Right kidney (tissue), 1 donor: ENCODE results near the gene ATP6V1G2.
"Not testable (repeated sequence)": the region's sequence is repeated elsewhere in the genome, so short reads cannot be mapped to it uniquely, and the experiment has no call there.

ENCODE experiments used
- DNase-seq: peaks from one replicate; pipeline ENCODE4 v3.0.0-alpha.2; 2016

Gene ATP6V1G2

DNA sequence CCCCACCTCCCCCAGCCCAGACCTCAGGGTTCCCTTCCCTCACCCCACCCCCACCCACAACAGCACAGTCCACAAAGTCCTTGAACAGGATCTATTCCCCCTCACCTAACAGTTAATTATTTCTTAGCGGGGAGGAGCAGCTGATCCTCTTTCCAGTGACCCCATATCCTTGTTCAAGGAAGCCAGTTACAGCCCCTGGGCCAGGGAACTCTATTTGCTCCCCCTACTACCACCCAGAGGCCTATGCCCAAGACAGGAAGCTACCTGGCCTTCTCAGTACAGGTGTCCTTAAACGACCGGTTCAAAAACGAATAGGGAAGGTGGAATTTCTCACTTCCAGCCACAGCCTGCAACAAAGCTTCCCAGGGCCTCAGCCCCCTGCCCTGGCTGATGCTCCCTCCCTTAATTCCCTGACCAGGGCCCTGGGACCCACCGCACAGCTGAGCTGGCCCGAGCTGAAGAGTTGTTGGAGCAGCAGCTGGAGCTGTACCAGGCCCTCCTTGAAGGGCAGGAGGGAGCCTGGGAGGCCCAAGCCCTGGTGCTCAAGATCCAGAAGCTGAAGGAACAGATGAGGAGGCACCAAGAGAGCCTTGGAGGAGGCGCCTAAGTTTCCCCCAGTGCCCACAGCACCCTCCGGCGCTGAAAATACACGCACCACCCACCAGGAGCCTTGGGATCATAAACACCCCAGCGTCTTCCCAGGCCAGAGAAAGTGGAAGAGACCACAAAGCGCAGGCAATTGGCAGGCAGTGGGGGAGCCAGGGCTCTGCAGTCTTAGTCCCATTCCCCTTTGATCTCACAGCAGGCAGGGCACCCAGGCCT lies 16.9 kb downstream of the ATP6V1G2 start:
- peak; percentile 25 for DNase-seq

DNA sequence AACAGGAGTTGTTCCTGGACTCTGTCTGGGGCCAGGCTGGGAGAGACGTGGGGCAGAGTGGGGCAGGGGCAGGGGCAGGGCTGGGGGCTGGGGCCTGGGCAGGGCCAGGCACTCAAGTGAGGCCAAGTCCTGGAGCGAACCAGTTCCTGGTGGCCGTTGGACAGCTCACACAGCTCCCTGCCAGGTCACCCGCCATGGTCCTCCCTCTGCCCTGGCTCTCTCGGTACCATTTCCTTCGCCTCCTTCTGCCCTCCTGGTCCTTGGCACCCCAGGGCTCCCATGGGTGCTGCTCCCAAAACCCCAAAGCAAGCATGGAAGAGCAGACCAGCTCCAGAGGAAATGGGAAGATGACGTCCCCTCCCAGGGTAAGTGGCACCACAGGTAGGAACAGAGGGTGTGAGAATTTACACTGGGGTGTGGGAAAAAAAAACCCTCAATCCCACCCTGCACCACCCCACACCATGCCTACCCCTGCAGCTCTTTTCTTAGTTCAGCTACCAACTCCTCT lies 17.5 kb downstream of the ATP6V1G2 start, which contains the start of gene MCCD1:
Gene MCCD1, plus strand, starts transcription at position 142 of the 508 bp plus-strand sequence. Its CDS starts 53 bp downstream, at position 195.
- DNase-seq = peak; percentile 33

GRCh38 chr6:31528307-31528777 lies 18.1 kb downstream of the ATP6V1G2 start:
- no peak for DNase-seq

DNA sequence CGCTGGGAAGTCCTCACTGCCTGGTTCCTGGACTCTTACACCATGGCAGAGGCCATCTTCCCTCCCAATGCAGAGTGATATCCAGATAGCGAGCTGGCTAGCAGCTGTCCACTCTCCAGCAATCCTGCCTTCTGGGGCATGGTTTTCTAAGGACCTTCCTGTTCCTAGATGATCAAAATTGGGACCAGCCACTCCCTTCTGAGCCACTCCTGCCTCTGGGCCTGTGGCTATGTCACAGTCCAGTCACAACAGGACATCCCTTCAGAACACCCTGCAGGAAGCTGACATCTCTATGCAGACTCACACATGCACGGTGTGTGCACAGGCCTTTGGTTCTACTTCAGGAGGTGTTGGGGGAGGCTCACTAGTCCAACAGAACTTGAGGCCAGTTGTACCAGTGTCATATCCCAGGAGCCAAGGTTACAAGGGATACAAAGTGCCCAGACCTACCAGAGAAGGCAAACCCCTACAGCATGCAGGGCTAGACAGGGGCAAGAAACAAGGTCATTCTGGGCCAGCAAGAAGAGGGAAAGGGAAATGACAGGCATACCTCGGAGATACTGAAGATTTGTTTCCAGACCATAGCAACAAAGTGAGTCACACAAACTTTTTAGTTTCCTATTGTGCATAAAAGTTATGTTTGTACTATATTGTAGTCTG lies 20.3 kb downstream of the ATP6V1G2 start:
- no peak for DNase-seq

- no peak for DNase-seq
These were observed 20.9 kb downstream of the ATP6V1G2 start for GRCh38 chr6:31525553-31525931.

DNA sequence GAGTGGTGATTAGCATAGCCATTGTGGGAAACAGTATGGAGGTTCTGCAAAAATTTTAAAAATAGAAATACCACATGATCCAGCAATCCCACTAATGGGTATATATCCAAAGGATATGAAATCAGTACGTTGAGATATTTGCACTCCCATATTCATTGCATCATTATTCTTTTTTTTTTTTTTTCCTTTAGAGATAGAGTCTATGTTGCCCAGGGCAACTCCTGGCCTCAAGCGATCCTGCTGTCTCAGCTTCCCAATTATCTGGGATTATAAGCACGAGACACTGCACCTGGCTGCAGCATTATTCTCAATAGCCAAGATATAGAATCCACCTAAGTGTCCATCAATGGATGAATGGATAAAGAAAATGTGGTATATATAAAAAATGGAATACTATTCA lies 24.6 kb downstream of the ATP6V1G2 start:
- DNase-seq = no peak

GRCh38 chr6:31513456-31514165 lies 32.8 kb downstream of the ATP6V1G2 start:
- no peak for DNase-seq

DNA sequence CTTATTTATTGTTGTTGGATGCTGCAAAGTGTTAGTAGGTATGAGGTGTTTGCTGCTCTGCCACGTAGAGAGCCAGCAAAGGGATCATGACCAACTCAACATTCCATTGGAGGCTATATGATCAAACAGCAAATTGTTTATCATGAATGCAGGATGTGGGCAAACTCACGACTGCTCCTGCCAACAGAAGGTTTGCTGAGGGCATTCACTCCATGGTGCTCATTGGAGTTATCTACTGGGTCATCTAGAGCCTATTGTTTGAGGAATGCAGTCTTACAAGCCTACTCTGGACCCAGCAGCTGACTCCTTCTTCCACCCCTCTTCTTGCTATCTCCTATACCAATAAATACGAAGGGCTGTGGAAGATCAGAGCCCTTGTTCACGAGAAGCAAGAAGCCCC lies 36.4 kb downstream of the ATP6V1G2 start:
- DNase-seq = no peak

DNA sequence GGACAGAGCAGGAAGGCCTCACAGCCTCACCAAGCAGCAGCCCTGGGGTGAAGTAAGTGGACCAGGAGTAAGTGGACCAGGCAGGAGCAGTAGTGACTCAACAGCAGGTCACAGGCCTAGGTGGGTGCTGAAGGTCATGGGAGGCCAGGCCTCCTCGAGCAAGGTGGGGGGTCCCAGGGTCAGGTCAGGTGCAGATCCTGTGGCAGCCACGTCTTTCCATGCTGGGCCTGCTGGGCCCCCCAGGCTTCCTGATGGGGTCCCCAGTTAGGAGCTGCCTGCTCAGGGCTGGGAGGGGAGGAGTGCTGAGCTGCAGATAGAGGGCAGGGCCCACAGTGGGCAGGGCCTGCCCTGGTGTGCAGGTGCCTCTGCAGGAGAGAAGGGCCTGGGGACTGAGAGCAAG lies 37.4 kb downstream of the ATP6V1G2 start:
- DNase-seq = not testable (repeated sequence)

- no peak for DNase-seq
These were observed 43.8 kb downstream of the ATP6V1G2 start for GRCh38 chr6:31502586-31502985.

DNA sequence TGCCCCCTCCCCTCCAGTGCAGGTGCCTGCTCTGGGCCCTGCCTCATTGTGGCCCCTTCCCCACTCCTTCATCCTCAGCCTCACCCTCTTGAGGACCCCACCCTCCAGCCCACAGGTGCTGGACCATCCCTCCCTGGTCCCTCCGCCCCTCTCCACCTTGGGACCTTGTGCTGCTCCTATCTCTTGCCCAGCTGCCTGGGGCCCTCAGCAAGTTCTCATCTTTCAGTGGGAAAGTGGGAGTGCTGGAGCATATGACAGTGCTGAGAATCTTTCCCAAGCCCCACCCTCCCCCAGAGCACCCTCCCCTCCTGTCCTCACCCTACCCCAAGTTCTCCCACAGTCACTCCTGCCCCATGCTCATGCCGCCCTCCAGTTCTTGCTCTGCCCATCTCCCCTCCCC lies 46.8 kb downstream of the ATP6V1G2 start:
- DNase-seq = not testable (repeated sequence)

GRCh38 chr6:31498748-31499147 lies 47.7 kb downstream of the ATP6V1G2 start:
- DNase-seq = peak; percentile 25

DNA sequence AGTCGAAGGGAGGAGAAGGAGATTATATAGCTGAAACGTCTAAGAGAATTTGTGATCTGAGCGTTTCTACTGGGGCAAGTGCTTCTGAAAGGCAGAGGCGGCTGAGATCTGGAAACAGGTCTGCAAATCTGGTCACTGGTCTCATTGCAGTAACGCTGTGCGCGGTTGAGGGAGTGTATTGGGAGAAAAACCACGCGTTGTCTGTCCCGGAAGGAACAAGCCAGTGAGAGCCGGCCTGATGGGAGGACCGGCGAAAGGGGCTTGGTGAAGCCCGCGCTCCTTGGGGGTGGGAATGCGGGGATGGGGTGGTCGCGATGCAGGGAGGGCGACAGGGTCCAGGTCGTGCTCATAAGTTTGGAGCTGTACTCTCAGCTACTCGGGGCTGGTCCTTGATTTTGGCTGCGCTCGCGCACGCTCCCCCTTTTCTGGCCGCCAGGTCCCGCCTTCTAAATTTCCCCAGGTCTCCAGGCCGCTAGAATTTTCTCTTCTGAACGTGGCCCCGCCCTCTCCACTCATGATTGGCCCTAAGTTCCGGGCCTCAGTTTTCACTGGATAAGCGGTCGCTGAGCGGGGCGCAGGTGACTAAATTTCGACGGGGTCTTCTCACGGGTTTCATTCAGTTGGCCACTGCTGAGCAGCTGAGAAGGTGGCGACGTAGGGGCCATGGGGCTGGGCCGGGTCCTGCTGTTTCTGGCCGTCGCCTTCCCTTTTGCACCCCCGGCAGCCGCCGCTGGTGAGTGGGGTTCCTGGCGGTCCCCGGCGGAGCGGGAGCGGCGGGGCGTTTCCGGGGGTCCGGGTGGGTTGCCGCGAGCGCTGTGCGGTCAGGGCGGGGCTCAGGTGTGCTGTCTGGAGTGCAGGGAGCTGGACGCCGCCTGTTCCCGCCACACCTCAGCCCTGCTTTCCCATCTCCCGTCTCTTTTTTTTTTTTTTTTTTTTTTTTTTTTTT lies 48.6 kb downstream of the ATP6V1G2 start, which contains the start of gene MICB:
Gene MICB, plus strand, starts transcription at position 615 of the 946 bp plus-strand sequence. Its CDS starts 49 bp downstream, at position 664.
- DNase-seq = peak; percentile 69

DNA sequence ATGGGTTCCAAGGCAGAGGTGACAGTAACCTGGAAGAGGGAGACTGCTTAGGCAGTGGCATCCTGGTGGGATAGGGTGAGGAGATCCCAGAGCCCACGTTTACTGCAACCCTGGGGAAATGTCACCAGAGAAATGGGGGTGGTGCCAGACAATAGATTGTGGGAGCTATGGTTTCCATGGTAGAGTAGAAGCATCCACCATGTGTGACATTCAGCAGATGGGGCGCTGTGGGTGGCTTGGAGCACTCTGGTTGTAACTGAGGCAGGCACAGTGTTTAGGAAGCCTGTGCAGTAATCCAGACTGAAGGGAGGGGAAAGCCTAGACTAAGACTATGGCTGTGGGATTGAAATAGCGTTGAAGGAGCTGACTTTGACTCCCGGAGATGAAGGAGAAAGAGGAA lies 49.6 kb downstream of the ATP6V1G2 start:
- not testable (repeated sequence) for DNase-seq

- no peak for DNase-seq
These were observed 50.8 kb downstream of the ATP6V1G2 start for GRCh38 chr6:31495580-31495979.
